ENCODE results near the gene PTPRD.
"Not testable (repeated sequence)": the region's sequence is repeated elsewhere in the genome, so short reads cannot be mapped to it uniquely, and the experiment has no call there.

The PTPRD gene

DNA sequence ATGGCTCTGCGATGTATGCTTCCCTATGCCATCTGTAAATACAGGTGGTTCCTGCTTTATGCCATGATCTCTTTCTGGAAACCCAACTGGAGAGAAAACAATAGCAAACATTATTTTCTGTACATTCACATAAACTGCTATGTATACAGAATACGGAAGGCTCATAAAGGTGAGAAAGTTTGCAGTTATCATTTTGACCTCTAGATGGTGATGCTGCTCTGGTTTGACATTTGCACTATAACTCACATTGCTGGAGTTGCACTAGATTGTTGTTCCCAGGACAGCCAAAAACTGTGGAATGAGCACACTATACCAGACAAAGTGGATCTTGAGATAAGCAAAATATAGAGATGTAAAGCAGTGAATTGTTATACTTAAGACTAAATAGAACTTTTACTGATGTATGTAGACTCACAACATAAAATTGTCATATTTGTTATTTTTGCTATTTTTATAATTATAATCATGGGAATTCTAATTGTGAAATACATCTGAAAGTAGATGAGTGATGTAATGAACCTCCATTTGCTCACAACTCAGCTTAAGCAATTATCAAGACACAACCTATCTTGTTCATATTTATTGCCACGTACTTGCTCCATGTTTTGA, 246.5 kb downstream of the PTPRD start:
- H3K27me3 ChIP-seq (ENCODE audit: control insufficient read depth, insufficient read depth, low read length) = no peaks in the 10 kb centered on the region
- H3K36me3 ChIP-seq (ENCODE audit: control insufficient read depth, insufficient read depth, low read length) = no peaks in the 10 kb centered on the region
- H3K4me1 ChIP-seq (ENCODE audit: control insufficient read depth, insufficient read depth, low read length) = no peaks in the 10 kb centered on the region
- no peak overlapping the region for H3K9ac ChIP-seq (ENCODE audit: low read depth, low read length)
- no peaks in the 10 kb centered on the region for H3K9me3 ChIP-seq (ENCODE audit: control insufficient read depth, insufficient read depth, low read length)
- no peak overlapping the region for H3K4me3 ChIP-seq (ENCODE audit: low read depth, low read length)

DNA sequence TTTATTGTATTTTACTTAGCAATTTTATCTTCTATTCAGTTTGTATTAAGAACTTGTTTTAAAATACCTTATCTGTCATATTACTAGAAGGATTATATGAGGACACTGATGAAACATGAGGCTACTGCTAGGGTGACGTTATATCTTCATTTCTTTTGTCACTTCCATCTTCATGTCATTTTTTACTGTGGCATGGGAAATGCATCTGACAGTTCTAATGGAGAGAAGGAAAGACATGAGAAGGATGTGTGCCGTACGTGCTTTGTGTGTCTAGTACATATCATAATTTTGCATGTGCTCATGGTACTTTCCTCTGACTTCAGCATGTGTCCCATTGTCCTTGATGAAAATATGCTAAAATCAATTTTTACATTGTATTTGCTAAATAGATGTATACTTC, 258.2 kb downstream of the PTPRD start:
- no peaks in the 10 kb centered on the region for H3K27me3 ChIP-seq (ENCODE audit: control insufficient read depth, insufficient read depth, low read length)
- H3K36me3 ChIP-seq (ENCODE audit: control insufficient read depth, insufficient read depth, low read length) = no peaks in the 10 kb centered on the region
- H3K9me3 ChIP-seq (ENCODE audit: control insufficient read depth, insufficient read depth, low read length) = no peaks in the 10 kb centered on the region
- H3K9ac ChIP-seq (ENCODE audit: low read depth, low read length) = no peak overlapping the region
- no peaks in the 10 kb centered on the region for H3K4me1 ChIP-seq (ENCODE audit: control insufficient read depth, insufficient read depth, low read length)
- no peak overlapping the region for H3K4me3 ChIP-seq (ENCODE audit: low read depth, low read length)

DNA sequence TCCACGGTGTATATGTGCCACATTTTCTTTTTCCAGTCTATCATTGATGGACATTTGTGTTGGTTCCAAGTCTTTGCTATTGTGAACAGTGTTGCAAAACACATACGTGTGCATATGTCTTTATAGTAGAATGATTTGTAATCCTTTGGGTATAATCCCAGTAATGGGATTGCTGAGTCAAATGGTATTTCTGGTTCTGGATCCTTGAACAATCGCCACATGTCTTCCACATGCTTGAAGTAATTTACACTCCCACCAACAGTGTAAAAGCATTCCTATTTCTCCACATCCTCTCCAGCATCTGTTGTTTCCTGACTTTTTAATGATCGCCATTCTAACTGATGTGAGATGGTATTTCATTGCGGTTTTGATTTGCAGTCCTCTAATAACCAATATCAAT, 267.2 kb downstream of the PTPRD start:
- not testable (repeated sequence) for H3K4me3 ChIP-seq (ENCODE audit: low read depth, low read length); H3K9me3 ChIP-seq (ENCODE audit: control insufficient read depth, insufficient read depth, low read length); H3K36me3 ChIP-seq (ENCODE audit: control insufficient read depth, insufficient read depth, low read length); H3K4me1 ChIP-seq (ENCODE audit: control insufficient read depth, insufficient read depth, low read length); H3K27me3 ChIP-seq (ENCODE audit: control insufficient read depth, insufficient read depth, low read length); H3K9ac ChIP-seq (ENCODE audit: low read depth, low read length)

DNA sequence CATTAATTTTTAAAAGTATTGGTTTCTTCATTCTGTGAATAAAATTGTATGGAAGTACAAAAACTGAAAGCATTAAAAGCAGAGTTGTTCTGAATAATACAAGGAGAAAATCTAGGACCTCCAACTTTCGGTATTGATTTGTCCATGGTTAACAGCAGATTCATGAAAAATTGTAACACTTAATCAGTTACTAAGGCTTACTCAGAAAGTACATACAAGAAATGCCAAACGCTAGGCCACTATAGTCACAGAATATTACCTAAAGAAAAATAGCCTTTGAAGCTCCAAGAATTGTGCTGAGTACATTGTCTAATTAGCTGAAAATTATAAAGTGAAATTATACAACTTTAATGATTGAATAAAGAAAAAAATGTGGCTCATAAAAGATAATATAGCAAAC, 271.7 kb downstream of the PTPRD start:
- no peak overlapping the region for H3K9ac ChIP-seq (ENCODE audit: low read depth, low read length)
- H3K4me1 ChIP-seq (ENCODE audit: control insufficient read depth, insufficient read depth, low read length) = peaks cover 9% of the 10 kb centered on the region
- peaks cover 24% of the 10 kb centered on the region for H3K27me3 ChIP-seq (ENCODE audit: control insufficient read depth, insufficient read depth, low read length)
- no peak overlapping the region for H3K4me3 ChIP-seq (ENCODE audit: low read depth, low read length)
- H3K36me3 ChIP-seq (ENCODE audit: control insufficient read depth, insufficient read depth, low read length) = no peaks in the 10 kb centered on the region
- H3K9me3 ChIP-seq (ENCODE audit: control insufficient read depth, insufficient read depth, low read length) = no peaks in the 10 kb centered on the region

DNA sequence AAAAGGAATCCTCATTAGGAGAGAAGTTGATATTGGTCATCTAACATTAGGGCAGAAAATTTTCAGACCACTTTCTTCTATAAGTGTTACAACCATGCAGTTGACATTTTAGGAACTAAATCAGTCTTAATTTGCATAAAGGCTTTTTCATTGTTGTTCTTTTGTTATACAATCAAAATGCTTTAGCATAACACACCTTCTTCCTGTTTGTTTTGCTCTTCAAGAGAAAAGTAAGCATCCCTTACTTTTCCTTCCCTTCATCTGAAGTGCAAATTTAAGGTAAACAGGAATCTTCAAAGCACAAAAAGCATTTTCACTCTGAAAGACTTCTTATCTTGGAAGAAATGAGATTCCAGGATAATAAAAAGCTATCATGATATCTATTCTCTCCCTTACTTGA, 273.6 kb downstream of the PTPRD start:
- Histone ChIP-seq H3K27me3 (ENCODE audit: control insufficient read depth, insufficient read depth, low read length) (peaks cover 24% of the 10 kb centered on the region), H3K4me1 (ENCODE audit: control insufficient read depth, insufficient read depth, low read length) (peaks cover 9% of the 10 kb centered on the region), H3K9ac (ENCODE audit: low read depth, low read length) (no peak overlapping the region), H3K4me3 (ENCODE audit: low read depth, low read length) (no peak overlapping the region), H3K9me3 (ENCODE audit: control insufficient read depth, insufficient read depth, low read length) (no peaks in the 10 kb centered on the region), H3K36me3 (ENCODE audit: control insufficient read depth, insufficient read depth, low read length) (no peaks in the 10 kb centered on the region)

DNA sequence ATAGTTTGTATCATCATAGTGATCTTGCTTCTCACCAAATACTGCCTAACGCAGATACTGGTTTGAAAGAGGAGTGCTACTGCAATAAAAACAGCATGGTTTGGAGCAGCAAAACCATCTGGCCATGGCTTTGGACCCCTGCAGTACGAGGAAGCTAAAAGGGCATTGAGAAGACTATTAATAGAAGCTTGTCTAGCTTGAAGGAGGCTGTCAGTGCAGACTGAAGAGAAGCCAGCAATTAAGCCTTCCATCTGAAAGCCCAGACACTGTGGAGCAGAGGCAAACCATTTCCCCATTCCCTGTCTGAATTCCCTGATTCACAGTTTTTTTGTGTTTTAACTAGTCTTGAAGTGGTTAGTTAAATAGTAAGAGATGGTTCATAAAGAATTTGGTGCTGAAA, 281.6 kb downstream of the PTPRD start:
- no peaks in the 10 kb centered on the region for H3K27me3 ChIP-seq (ENCODE audit: control insufficient read depth, insufficient read depth, low read length)
- H3K4me3 ChIP-seq (ENCODE audit: low read depth, low read length) = no peak overlapping the region
- no peak overlapping the region for H3K9ac ChIP-seq (ENCODE audit: low read depth, low read length)
- H3K9me3 ChIP-seq (ENCODE audit: control insufficient read depth, insufficient read depth, low read length) = no peaks in the 10 kb centered on the region
- H3K4me1 ChIP-seq (ENCODE audit: control insufficient read depth, insufficient read depth, low read length) = no peaks in the 10 kb centered on the region
- H3K36me3 ChIP-seq (ENCODE audit: control insufficient read depth, insufficient read depth, low read length) = no peaks in the 10 kb centered on the region

DNA sequence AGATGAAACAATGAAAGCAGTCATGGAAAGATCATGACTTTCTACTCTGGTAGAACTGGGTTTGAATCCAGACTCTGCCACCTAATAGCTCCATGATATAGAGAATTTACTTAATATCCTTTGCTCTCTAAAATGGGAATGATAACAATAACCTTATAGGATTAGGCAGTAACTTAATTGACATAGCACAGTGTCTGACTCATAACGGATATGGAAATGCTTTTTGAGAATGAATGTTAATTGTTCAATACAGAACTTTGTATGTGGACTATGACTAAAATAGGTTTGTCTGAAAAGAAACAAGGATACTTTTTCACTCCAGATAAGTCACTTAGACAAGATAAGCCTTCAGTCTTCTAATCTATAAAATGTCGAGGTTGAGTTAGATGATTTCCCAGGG, 330.7 kb downstream of the PTPRD start:
- no peak overlapping the region for H3K9ac ChIP-seq (ENCODE audit: low read depth, low read length)
- H3K9me3 ChIP-seq (ENCODE audit: control insufficient read depth, insufficient read depth, low read length) = no peaks in the 10 kb centered on the region
- no peaks in the 10 kb centered on the region for H3K4me1 ChIP-seq (ENCODE audit: control insufficient read depth, insufficient read depth, low read length)
- H3K4me3 ChIP-seq (ENCODE audit: low read depth, low read length) = no peak overlapping the region
- H3K27me3 ChIP-seq (ENCODE audit: control insufficient read depth, insufficient read depth, low read length) = no peaks in the 10 kb centered on the region
- no peaks in the 10 kb centered on the region for H3K36me3 ChIP-seq (ENCODE audit: control insufficient read depth, insufficient read depth, low read length)

DNA sequence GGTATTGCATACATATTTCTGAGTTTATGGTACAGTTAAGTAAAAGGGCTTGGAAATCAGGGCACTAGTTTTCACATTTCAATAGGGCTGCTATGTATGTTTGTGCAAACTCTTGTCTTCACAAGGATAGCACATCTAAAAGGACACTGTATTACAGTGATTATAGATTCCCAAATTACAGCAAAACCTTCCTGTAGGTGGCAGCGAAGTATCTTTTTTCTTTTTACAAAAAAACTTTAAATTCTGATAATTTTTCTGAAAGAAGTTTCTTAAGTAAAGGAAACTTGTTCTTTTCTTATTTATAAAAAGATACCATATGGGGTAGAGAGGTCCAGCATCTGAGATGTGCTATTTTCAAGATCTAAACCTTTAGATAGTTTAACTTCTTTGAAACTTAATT, 337.8 kb downstream of the PTPRD start:
- Histone ChIP-seq H3K27me3 (ENCODE audit: control insufficient read depth, insufficient read depth, low read length) (no peaks in the 10 kb centered on the region), H3K9me3 (ENCODE audit: control insufficient read depth, insufficient read depth, low read length) (no peaks in the 10 kb centered on the region), H3K9ac (ENCODE audit: low read depth, low read length) (no peak overlapping the region), H3K4me1 (ENCODE audit: control insufficient read depth, insufficient read depth, low read length) (no peaks in the 10 kb centered on the region), H3K36me3 (ENCODE audit: control insufficient read depth, insufficient read depth, low read length) (no peaks in the 10 kb centered on the region), H3K4me3 (ENCODE audit: low read depth, low read length) (no peak overlapping the region)

DNA sequence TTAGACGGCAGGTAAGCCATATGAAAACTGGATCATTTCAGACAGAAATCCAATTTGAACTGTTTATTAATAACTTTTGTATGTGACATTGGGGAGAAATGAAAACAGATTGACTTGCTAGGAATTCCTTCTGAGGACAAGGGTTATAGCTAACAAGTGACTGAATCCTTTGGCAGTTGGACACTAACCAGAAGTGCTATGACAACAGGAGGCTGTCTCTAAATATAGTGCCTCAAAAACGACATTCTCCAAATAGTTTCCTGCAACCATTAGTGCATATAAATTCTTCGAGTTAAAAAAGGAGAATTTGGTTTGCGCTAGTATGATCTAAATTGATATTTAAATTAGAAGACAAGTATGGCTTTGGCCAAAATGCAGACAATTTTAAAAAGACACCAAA, 338.6 kb downstream of the PTPRD start:
- Histone ChIP-seq H3K9me3 (ENCODE audit: control insufficient read depth, insufficient read depth, low read length) (no peaks in the 10 kb centered on the region), H3K36me3 (ENCODE audit: control insufficient read depth, insufficient read depth, low read length) (no peaks in the 10 kb centered on the region), H3K27me3 (ENCODE audit: control insufficient read depth, insufficient read depth, low read length) (no peaks in the 10 kb centered on the region)

DNA sequence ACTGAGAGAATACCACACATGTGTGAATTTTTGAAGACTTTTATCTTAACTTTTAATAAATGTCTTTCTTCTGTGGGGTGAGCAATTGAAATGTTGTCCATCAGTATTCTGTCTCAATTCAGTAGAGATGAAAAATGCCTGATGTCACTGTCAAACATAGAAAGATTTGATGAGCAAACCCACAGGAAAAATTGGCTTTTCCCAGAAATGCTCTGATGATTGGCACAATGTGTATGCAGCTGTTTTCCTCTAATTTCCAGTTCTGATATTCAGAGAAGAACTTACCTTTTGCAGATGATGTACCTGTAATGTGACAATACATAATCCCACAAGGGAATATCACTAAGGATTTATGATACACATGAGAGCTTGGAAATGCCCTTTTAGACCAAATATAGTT, 340.0 kb downstream of the PTPRD start:
- H3K4me3 ChIP-seq (ENCODE audit: low read depth, low read length) = no peak overlapping the region
- no peaks in the 10 kb centered on the region for H3K4me1 ChIP-seq (ENCODE audit: control insufficient read depth, insufficient read depth, low read length)
- H3K9me3 ChIP-seq (ENCODE audit: control insufficient read depth, insufficient read depth, low read length) = no peaks in the 10 kb centered on the region
- no peaks in the 10 kb centered on the region for H3K27me3 ChIP-seq (ENCODE audit: control insufficient read depth, insufficient read depth, low read length)
- no peaks in the 10 kb centered on the region for H3K36me3 ChIP-seq (ENCODE audit: control insufficient read depth, insufficient read depth, low read length)
- H3K9ac ChIP-seq (ENCODE audit: low read depth, low read length) = no peak overlapping the region

More for the DNA sequence above, 338.6 kb downstream of the PTPRD start:
- Histone ChIP-seq H3K4me1 (ENCODE audit: control insufficient read depth, insufficient read depth, low read length) (no peaks in the 10 kb centered on the region), H3K4me3 (ENCODE audit: low read depth, low read length) (no peak overlapping the region), H3K9ac (ENCODE audit: low read depth, low read length) (no peak overlapping the region)

DNA sequence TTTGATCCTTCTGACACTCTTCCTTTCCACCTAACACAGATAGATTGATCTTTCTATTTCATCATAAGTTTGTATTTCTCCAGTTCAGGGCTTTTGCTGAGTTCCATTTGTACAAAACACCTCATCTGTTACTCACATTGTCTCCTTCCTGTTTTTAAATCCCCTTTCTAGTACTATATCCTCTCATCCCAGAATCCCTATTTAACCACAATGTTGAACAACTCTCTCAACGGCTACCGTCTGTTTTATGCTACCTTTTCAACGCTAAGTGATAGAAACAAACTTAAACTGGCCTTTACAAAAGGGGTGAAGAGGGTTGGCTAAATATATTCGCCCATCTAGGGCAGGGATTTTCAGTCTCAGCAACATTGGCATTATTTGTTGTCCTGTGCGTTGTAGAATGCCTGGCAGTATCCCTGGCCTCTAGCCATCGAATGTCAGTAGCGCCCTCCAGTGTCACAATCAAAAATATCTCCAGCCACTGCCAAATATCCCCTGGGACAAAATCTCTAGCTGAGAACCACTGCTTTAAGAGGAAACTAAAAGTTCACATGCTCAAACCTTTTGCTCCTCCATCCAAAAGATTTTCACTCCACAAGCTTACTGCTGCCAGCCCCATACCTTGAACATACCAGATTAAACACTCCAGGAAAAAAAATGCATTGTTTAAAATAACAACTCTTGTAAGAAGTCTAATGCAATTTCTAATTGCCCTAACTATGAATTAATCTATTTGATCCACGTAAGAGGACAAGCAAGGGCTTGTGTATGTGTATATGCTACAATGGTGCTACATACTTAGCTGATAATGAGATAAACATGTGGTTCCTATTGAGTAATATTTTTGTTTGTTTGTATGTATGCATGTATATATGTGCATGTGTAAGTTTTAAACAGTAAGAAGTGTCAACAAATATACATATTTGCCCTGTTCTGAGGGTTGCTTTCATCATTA, 344.0 kb downstream of the PTPRD start:
- Histone ChIP-seq H3K4me1 (ENCODE audit: control insufficient read depth, insufficient read depth, low read length) (no peaks in the 10 kb centered on the region), H3K36me3 (ENCODE audit: control insufficient read depth, insufficient read depth, low read length) (no peaks in the 10 kb centered on the region), H3K9ac (ENCODE audit: low read depth, low read length) (no peak overlapping the region), H3K4me3 (ENCODE audit: low read depth, low read length) (no peak overlapping the region), H3K9me3 (ENCODE audit: control insufficient read depth, insufficient read depth, low read length) (peaks cover 4% of the 10 kb centered on the region), H3K27me3 (ENCODE audit: control insufficient read depth, insufficient read depth, low read length) (no peaks in the 10 kb centered on the region)

DNA sequence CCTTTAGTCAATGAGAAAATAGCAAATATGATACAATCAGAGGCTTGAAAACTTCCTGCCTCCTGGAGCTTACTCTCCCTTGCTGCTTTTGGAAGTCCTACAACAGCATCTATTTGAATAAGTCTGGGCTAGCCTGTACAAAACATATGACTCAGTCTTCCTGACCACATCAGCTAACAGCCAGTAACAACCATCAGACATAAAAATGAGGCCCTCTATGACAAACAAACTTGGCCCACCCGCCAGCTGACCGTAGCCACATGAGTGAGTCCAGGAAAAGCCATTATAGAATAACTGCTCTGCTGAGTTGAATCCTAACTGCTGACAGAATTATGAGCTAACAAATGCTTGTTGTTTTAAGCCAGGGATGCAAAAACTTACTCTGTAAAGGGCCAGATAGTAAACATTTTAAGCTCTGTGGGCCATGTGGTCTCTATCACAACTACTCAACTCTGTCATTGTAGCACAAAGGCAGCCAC, 347.6 kb downstream of the PTPRD start:
- Histone ChIP-seq H3K27me3 (ENCODE audit: control insufficient read depth, insufficient read depth, low read length) (no peaks in the 10 kb centered on the region), H3K36me3 (ENCODE audit: control insufficient read depth, insufficient read depth, low read length) (no peaks in the 10 kb centered on the region), H3K9ac (ENCODE audit: low read depth, low read length) (no peak overlapping the region), H3K4me1 (ENCODE audit: control insufficient read depth, insufficient read depth, low read length) (no peaks in the 10 kb centered on the region), H3K9me3 (ENCODE audit: control insufficient read depth, insufficient read depth, low read length) (peaks cover 8% of the 10 kb centered on the region), H3K4me3 (ENCODE audit: low read depth, low read length) (no peak overlapping the region)
